ENCODE measurements around the gene BTBD2.
A peak's percentile ranks its signal among the peaks of the same experiment; 100 is the strongest.

BTBD2 gene

DNA sequence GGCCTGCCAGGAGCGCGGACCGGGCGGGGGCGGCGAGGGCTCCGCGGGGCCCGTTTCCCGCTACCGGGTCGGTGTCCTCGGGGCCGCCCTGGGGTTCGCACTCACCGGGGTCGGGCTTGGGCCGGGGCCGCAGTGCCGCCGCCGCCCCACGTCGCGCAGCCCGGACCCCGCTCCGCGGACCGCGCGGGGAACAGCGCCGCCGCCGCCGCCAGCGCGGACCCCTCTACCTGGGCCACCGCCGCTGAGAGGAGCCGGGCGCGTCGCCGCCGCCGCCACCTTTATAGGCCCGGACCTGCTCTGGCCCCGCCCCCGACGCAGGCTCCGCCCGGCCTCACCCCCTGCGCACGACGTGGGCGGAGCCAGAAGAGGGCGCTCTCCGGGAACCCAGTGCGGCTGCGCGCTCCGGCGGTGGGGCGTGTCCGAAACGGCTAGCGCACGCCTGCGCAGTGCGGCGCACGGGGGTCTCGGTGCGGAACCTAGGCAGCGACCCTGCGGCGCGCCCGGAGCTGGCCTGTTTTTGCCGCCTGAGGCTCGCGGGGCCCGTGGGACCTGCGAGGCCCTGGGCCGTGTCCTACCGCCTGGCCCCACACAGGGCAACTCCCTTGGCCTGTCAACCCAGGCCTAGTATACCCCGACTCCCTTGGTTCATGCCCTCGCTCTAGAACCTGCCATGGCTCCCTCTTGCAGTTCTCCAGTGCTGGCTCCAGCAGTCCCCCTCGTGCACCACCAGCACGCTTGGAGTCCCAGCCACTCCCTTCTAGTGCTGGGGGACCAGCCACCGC, 35.7 kb upstream of the BTBD2 start, which contains the start of gene MKNK2:
TSS of gene MKNK2 (minus strand) at position 254 of the 782 bp plus-strand sequence. CDS start 393 bp downstream, outside the sequence.
- H3K4me1 ChIP-seq (ENCODE audit: insufficient read depth, low read length, poor library complexity, severe bottlenecking): peaks cover 59% of the 10 kb centered on the region
- H2AFZ ChIP-seq (ENCODE audit: low read length): no peak within 1 kb of the TSS
- TF ChIP-seq, protein P1, sequence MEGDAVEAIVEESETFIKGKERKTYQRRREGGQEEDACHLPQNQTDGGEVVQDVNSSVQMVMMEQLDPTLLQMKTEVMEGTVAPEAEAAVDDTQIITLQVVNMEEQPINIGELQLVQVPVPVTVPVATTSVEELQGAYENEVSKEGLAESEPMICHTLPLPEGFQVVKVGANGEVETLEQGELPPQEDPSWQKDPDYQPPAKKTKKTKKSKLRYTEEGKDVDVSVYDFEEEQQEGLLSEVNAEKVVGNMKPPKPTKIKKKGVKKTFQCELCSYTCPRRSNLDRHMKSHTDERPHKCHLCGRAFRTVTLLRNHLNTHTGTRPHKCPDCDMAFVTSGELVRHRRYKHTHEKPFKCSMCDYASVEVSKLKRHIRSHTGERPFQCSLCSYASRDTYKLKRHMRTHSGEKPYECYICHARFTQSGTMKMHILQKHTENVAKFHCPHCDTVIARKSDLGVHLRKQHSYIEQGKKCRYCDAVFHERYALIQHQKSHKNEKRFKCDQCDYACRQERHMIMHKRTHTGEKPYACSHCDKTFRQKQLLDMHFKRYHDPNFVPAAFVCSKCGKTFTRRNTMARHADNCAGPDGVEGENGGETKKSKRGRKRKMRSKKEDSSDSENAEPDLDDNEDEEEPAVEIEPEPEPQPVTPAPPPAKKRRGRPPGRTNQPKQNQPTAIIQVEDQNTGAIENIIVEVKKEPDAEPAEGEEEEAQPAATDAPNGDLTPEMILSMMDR (conservative IDR thresholded peaks at IDR 0.05; ENCODE audit: low read length): peak; percentile 44
- TF ChIP-seq EZH2phosphoT487 (IDR thresholded peaks at IDR 0.05; ENCODE audit: borderline replicate concordance): no peak

DNA sequence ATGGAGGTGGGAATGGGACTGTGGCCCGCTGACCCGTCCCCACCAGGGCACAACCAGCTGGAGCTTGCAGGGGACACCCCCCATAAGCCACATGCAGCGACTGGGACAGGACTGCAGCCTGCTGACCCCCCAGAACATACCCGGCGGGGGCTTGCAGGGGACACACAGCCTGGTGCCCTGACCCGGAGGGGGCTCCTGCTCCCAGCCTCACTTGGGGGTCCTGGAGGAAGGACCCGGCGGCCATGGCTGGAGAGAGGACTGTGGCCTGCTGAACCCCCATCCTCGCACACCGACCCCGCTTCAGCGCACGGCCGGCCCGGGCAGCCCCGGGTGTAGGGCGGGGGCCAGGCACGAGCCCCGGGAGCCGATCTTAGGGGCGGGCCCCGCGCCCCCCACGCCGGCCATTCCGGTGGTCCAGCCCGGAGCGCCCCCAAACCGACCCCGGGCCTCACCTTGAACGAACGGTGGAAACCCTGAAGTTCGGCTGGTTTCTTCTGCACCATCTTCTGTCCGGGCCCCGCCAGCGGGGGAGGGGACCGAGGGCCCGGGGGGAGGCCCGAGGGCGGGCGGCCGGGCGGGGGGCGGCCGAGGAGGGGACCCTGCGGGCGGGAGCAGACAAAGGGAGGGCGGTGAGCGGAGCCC, 35.0 kb upstream of the BTBD2 start:
- H3K9me3 ChIP-seq (ENCODE audit: insufficient read depth, low read depth, low read length): no peaks in the 10 kb centered on the region
- H4K20me1 ChIP-seq (ENCODE audit: insufficient read depth, low read length, poor library complexity, severe bottlenecking): peaks cover 53% of the 10 kb centered on the region
- H3K27me3 ChIP-seq (ENCODE audit: insufficient read depth, low read length, poor library complexity, severe bottlenecking): no peaks in the 10 kb centered on the region
- H3F3A ChIP-seq (ENCODE audit: low read depth): no peaks in the 10 kb centered on the region
- no peaks in the 10 kb centered on the region for H3K9me2 ChIP-seq (replicated peaks; ENCODE audit: low read depth, low read length)
- peaks cover 52% of the 10 kb centered on the region for H3K4me1 ChIP-seq (ENCODE audit: insufficient read depth, low read length, poor library complexity, severe bottlenecking)
- no peak overlapping the region for H2AFZ ChIP-seq (ENCODE audit: low read length)
- H3K9ac ChIP-seq (ENCODE audit: low read depth, low read length, poor library complexity, severe bottlenecking): peak overlapping the region; percentile 84
- TF ChIP-seq EZH2phosphoT487 (IDR thresholded peaks at IDR 0.05; ENCODE audit: borderline replicate concordance): no peak
- TF ChIP-seq, protein P1 (conservative IDR thresholded peaks at IDR 0.05; ENCODE audit: low read length): no peak
- peak overlapping the region; percentile 85 for H3K4me2 ChIP-seq (ENCODE audit: low read depth, low read length, poor library complexity, severe bottlenecking)
- H3K4me3 ChIP-seq (ENCODE audit: low read length, poor library complexity, severe bottlenecking): peak overlapping the region; percentile 79
- peaks cover 63% of the 10 kb centered on the region for H3K79me2 ChIP-seq (ENCODE audit: insufficient read depth, low read length)
- H3K36me3 ChIP-seq (ENCODE audit: insufficient read depth, low read length): no peaks in the 10 kb centered on the region

More for the DNA sequence above, 35.7 kb upstream of the BTBD2 start, which contains the start of gene MKNK2:
- Histone ChIP-seq H3K79me2 (ENCODE audit: insufficient read depth, low read length) (peaks cover 61% of the 10 kb centered on the region), H3K9me3 (ENCODE audit: insufficient read depth, low read depth, low read length) (no peaks in the 10 kb centered on the region), H3F3A (ENCODE audit: low read depth) (no peaks in the 10 kb centered on the region), H3K9me2 (replicated peaks; ENCODE audit: low read depth, low read length) (no peaks in the 10 kb centered on the region), H4K20me1 (ENCODE audit: insufficient read depth, low read length, poor library complexity, severe bottlenecking) (peaks cover 46% of the 10 kb centered on the region), H3K4me2 (ENCODE audit: low read depth, low read length, poor library complexity, severe bottlenecking) (peak within 1 kb of the TSS; percentile 85), H3K4me3 (ENCODE audit: low read length, poor library complexity, severe bottlenecking) (peak within 1 kb of the TSS; percentile 79), H3K9ac (ENCODE audit: low read depth, low read length, poor library complexity, severe bottlenecking) (peak within 1 kb of the TSS; percentile 84), H3K36me3 (ENCODE audit: insufficient read depth, low read length) (no peaks in the 10 kb centered on the region), H3K27me3 (ENCODE audit: insufficient read depth, low read length, poor library complexity, severe bottlenecking) (no peaks in the 10 kb centered on the region)

GRCh38 chr19:2049741-2050348, 34.3 kb upstream of the BTBD2 start:
- Histone ChIP-seq H2AFZ (ENCODE audit: low read length) (no peak overlapping the region), H3K4me3 (ENCODE audit: low read length, poor library complexity, severe bottlenecking) (peak overlapping the region; percentile 79), H3K9ac (ENCODE audit: low read depth, low read length, poor library complexity, severe bottlenecking) (peak overlapping the region; percentile 84), H3K4me2 (ENCODE audit: low read depth, low read length, poor library complexity, severe bottlenecking) (peak overlapping the region; percentile 85), H3K27me3 (ENCODE audit: insufficient read depth, low read length, poor library complexity, severe bottlenecking) (no peaks in the 10 kb centered on the region), H4K20me1 (ENCODE audit: insufficient read depth, low read length, poor library complexity, severe bottlenecking) (peaks cover 59% of the 10 kb centered on the region), H3F3A (ENCODE audit: low read depth) (0 out of 2 replicates have a peak, but pooled peaks cover 2% of the 10 kb centered on the region), H3K9me3 (ENCODE audit: insufficient read depth, low read depth, low read length) (no peaks in the 10 kb centered on the region), H3K4me1 (ENCODE audit: insufficient read depth, low read length, poor library complexity, severe bottlenecking) (peaks cover 51% of the 10 kb centered on the region), H3K36me3 (ENCODE audit: insufficient read depth, low read length) (no peaks in the 10 kb centered on the region), H3K79me2 (ENCODE audit: insufficient read depth, low read length) (peaks cover 67% of the 10 kb centered on the region), H3K9me2 (replicated peaks; ENCODE audit: low read depth, low read length) (no peaks in the 10 kb centered on the region)
- TF ChIP-seq, protein P1 (conservative IDR thresholded peaks at IDR 0.05; ENCODE audit: low read length): no peak

Measured in Loucy (cell line).